K562 (cell line): ENCODE measurements around the gene ELMO1. TPM values are rescaled to one million over a fixed set of nuclear protein-coding genes. Genes with fewer than 3 reads are reported as not detected.
A peak's percentile ranks its signal among the peaks of the same experiment; 100 is the strongest.

ENCODE experiments used
- ARID1B ChIP-seq: fragments of 450-650 bp; IDR thresholded peaks from 2 replicates; pipeline ENCODE4 v1.6.1; 2016; ENCODE audit warnings: antibody characterized with exemption, mild to moderate bottlenecking, inconsistent platforms
- ARID2 ChIP-seq: fragments of 450-650 bp; IDR thresholded peaks from 2 replicates; pipeline ENCODE4 v1.6.1; 2017; ENCODE audit warnings: antibody characterized with exemption, mild to moderate bottlenecking
- ASH1L ChIP-seq: fragments of 450-650 bp; IDR thresholded peaks from 2 replicates; pipeline ENCODE4 v1.6.1; 2018; ENCODE audit warnings: borderline replicate concordance, mild to moderate bottlenecking, low read depth; ENCODE audit not compliant: partially characterized antibody
- CAMTA2 ChIP-seq: fragments of 250-450 bp; sonication (Bioruptor Pico); conservative IDR thresholded peaks from 2 replicates; pipeline ENCODE4 v1.5.1; 2022
- EP400 ChIP-seq: fragments of 450-650 bp; IDR thresholded peaks from 2 replicates; pipeline ENCODE4 v1.6.1; 2017; ENCODE audit warnings: antibody characterized with exemption, mild to moderate bottlenecking, moderate library complexity
- FOSL1 ChIP-seq: fragments of 200-800 bp; sonication (Bioruptor generic); conservative IDR thresholded peaks from 2 replicates; pipeline ENCODE4 v1.6.1; 2016; ENCODE audit warnings: missing genetic modification characterization, missing compliant biosample characterization
- GABPB1 ChIP-seq: sonication (generic); formaldehyde crosslinking; IDR thresholded peaks from 2 replicates; pipeline ENCODE4 v1.8.0; 2022; ENCODE audit warnings: mild to moderate bottlenecking, missing genetic modification reagents
- GTF2F1 ChIP-seq: IDR thresholded peaks from 2 replicates; pipeline ENCODE4 v1.6.1; 2011; ENCODE audit warnings: low read depth, low read length, improper control_type of control experiment
- IRF2 ChIP-seq: sonication (generic); formaldehyde crosslinking; IDR thresholded peaks from 2 replicates; pipeline ENCODE4 v1.8.1; 2022; ENCODE audit warnings: mild to moderate bottlenecking, missing genetic modification reagents
- MYNN ChIP-seq, 2 experiments: sonication (generic); formaldehyde crosslinking in 1 of 2; IDR thresholded peaks; 2 replicates each; pipeline versions ENCODE4 v1.5.0 to v1.6.1; 2016 to 2020; ENCODE audit warnings: antibody characterized with exemption in 1 of 2, missing genetic modification reagents in 1 of 2
- POU5F1 ChIP-seq: fragments of 150-350 bp; IDR thresholded peaks from 2 replicates; pipeline ENCODE4 v1.6.1; 2014; ENCODE audit warnings: borderline replicate concordance, low read length, low read depth, mild to moderate bottlenecking; ENCODE audit not compliant: partially characterized antibody
- SMARCE1 ChIP-seq: fragments of 450-650 bp; IDR thresholded peaks from 2 replicates; pipeline ENCODE4 v1.7.1; 2016; ENCODE audit warnings: mild to moderate bottlenecking
- SMC3 ChIP-seq: conservative IDR thresholded peaks from 2 replicates; pipeline ENCODE4 v1.6.1; 2011; ENCODE audit warnings: low read depth, low read length, improper control_type of control experiment; ENCODE audit not compliant: insufficient read depth
- TRIM28 ChIP-seq: fragments of 450-650 bp; IDR thresholded peaks from 2 replicates; pipeline ENCODE4 v1.6.1; 2017
- YBX1 ChIP-seq: fragments of 450-650 bp; IDR thresholded peaks from 2 replicates; pipeline ENCODE4 v1.7.1; 2016; ENCODE audit warnings: mild to moderate bottlenecking
- ZNF23 ChIP-seq: fragments of 250-450 bp; sonication (Bioruptor Pico); IDR thresholded peaks from 2 replicates; pipeline ENCODE4 v1.4.0; 2020; ENCODE audit warnings: mild to moderate bottlenecking
- ZNF699 ChIP-seq: fragments of 250-450 bp; sonication (Bioruptor Pico); IDR thresholded peaks from 2 replicates; pipeline ENCODE4 v1.8.0; 2021; ENCODE audit warnings: mild to moderate bottlenecking, moderate library complexity; ENCODE audit not compliant: insufficient replicate concordance
- ZNF764 ChIP-seq: fragments of 250-450 bp; sonication (Bioruptor Pico); IDR thresholded peaks from 2 replicates; pipeline ENCODE4 v1.4.0; 2020; ENCODE audit warnings: low read depth, mild to moderate bottlenecking, moderate library complexity
- polyA plus RNA-seq, 8 experiments: library from polyadenylated mRNA; depleted of rRNA in 4 of 8; stranded (reverse) in 5 of 8; unstranded in 3 of 8; fragments of >200 nt; fragmentation: Nextera tagmentation in 2 of 8; fragmentation: Illumina TruSeq in 1 of 8; extraction: Ambion mirVana in 2 of 8; extraction: Trizol in 1 of 8; gene quantifications; 2 replicates each; pipeline versions ENCODE4 v1.2.1 to v1.2.3, GENCODE V29; 2011 to 2014; ENCODE audit warnings: inconsistent platforms in 1 of 8, missing spikeins in 1 of 8
- total RNA-seq, 7 experiments: library from RNA; depleted of rRNA in 6 of 7; stranded (reverse); fragments of >200 nt in 6 of 7; fragmentation: Illumina TruSeq in 2 of 7; extraction: Trizol in 2 of 7; gene quantifications; 2 replicates each; pipeline versions ENCODE4 v1.2.1 to v1.2.3, GENCODE V29; 2011 to 2021; ENCODE audit warnings: low replicate concordance in 1 of 7
- TF ChIP-seq, protein P1 (sequence below): sonication (generic); formaldehyde crosslinking; IDR thresholded peaks from 2 replicates; pipeline ENCODE4 v1.8.1; 2023; ENCODE audit warnings: missing genetic modification reagents, mild to moderate bottlenecking, borderline replicate concordance
- TF ChIP-seq, protein P2 (sequence below): fragments of 250-450 bp; sonication (Bioruptor Pico); IDR thresholded peaks from 2 replicates; pipeline ENCODE4 v1.5.0; 2020; ENCODE audit warnings: mild to moderate bottlenecking, borderline replicate concordance
- TF ChIP-seq, protein P3 (sequence below): fragments of 450-650 bp; conservative IDR thresholded peaks from 2 replicates; pipeline ENCODE4 v1.6.1; 2016; ENCODE audit warnings: missing genetic modification characterization, low read depth, mild to moderate bottlenecking, missing compliant biosample characterization, moderate library complexity

ELMO1 gene
- total and polyA plus RNA-seq, 9 of the 15 experiments (the other 6 are each of a cell fraction or from before 2014, with no cell fraction given), result 0.36 to 7.2 (median 3.6) TPM

DNA sequence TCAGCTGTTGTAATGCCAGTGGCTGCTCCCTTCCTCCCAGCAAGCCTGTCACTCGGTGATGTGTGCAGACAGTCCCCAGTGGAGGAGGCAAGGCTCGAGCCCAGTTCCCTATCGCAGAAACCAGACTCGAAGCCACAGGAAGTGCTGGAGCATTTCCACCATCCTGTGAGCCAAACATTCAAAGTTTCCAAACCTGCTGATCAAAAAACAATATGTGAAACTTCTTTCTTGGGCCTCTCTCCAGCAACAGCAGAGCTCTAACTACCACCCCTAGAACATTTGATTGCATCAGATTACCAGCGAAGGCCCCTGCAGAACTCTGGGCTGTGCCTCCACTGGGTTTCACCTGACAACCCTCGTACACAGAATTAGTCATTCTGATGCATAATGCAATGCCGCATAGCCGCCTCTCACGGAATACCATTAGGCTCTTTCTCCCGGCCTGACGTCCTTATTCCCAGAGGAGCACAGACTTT, 94.0 kb downstream of the ELMO1 start (continued):
- TF ChIP-seq, protein P1, sequence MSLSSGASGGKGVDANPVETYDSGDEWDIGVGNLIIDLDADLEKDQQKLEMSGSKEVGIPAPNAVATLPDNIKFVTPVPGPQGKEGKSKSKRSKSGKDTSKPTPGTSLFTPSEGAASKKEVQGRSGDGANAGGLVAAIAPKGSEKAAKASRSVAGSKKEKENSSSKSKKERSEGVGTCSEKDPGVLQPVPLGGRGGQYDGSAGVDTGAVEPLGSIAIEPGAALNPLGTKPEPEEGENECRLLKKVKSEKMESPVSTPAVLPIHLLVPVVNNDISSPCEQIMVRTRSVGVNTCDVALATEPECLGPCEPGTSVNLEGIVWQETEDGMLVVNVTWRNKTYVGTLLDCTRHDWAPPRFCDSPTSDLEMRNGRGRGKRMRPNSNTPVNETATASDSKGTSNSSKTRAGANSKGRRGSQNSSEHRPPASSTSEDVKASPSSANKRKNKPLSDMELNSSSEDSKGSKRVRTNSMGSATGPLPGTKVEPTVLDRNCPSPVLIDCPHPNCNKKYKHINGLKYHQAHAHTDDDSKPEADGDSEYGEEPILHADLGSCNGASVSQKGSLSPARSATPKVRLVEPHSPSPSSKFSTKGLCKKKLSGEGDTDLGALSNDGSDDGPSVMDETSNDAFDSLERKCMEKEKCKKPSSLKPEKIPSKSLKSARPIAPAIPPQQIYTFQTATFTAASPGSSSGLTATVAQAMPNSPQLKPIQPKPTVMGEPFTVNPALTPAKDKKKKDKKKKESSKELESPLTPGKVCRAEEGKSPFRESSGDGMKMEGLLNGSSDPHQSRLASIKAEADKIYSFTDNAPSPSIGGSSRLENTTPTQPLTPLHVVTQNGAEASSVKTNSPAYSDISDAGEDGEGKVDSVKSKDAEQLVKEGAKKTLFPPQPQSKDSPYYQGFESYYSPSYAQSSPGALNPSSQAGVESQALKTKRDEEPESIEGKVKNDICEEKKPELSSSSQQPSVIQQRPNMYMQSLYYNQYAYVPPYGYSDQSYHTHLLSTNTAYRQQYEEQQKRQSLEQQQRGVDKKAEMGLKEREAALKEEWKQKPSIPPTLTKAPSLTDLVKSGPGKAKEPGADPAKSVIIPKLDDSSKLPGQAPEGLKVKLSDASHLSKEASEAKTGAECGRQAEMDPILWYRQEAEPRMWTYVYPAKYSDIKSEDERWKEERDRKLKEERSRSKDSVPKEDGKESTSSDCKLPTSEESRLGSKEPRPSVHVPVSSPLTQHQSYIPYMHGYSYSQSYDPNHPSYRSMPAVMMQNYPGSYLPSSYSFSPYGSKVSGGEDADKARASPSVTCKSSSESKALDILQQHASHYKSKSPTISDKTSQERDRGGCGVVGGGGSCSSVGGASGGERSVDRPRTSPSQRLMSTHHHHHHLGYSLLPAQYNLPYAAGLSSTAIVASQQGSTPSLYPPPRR (CRISPR knock-in tag), result no peak
- TF ChIP-seq POU5F1 (no peak), ASH1L (no peak), GABPB1 (CRISPR knock-in tag) (no peak), SMC3 (no peak), FOSL1 (peak; percentile 82), TRIM28 (no peak), ZNF23 (CRISPR knock-in tag) (no peak), CAMTA2 (CRISPR knock-in tag) (no peak), EP400 (peak; percentile 27; the same call in 1 of the 2 replicates), ARID2 (no peak), IRF2 (CRISPR knock-in tag) (no peak), ZNF699 (CRISPR knock-in tag) (no peak), YBX1 (no peak), SMARCE1 (peak; percentile 66), MYNN (IDR thresholded peaks at IDR 0.05) (no peak), MYNN (CRISPR knock-in tag; IDR thresholded peaks at IDR 0.05) (no peak), GTF2F1 (no peak), ARID1B (peak; percentile 85), ZNF764 (CRISPR knock-in tag) (no peak)
- TF ChIP-seq, protein P2, sequence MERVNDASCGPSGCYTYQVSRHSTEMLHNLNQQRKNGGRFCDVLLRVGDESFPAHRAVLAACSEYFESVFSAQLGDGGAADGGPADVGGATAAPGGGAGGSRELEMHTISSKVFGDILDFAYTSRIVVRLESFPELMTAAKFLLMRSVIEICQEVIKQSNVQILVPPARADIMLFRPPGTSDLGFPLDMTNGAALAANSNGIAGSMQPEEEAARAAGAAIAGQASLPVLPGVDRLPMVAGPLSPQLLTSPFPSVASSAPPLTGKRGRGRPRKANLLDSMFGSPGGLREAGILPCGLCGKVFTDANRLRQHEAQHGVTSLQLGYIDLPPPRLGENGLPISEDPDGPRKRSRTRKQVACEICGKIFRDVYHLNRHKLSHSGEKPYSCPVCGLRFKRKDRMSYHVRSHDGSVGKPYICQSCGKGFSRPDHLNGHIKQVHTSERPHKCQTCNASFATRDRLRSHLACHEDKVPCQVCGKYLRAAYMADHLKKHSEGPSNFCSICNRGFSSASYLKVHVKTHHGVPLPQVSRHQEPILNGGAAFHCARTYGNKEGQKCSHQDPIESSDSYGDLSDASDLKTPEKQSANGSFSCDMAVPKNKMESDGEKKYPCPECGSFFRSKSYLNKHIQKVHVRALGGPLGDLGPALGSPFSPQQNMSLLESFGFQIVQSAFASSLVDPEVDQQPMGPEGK (CRISPR knock-in tag), result no peak
- TF ChIP-seq, protein P3, sequence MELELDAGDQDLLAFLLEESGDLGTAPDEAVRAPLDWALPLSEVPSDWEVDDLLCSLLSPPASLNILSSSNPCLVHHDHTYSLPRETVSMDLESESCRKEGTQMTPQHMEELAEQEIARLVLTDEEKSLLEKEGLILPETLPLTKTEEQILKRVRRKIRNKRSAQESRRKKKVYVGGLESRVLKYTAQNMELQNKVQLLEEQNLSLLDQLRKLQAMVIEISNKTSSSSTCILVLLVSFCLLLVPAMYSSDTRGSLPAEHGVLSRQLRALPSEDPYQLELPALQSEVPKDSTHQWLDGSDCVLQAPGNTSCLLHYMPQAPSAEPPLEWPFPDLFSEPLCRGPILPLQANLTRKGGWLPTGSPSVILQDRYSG (tag), result no peak
